ENCODE results near the gene CDPF1. TPM values are rescaled to one million over a fixed set of nuclear protein-coding genes. Genes with fewer than 3 reads are reported as not detected.

CDPF1 gene
- total RNA-seq, 8 experiments from 2014 or later = 5.1 to 10.4 (median 9.6) TPM

DNA sequence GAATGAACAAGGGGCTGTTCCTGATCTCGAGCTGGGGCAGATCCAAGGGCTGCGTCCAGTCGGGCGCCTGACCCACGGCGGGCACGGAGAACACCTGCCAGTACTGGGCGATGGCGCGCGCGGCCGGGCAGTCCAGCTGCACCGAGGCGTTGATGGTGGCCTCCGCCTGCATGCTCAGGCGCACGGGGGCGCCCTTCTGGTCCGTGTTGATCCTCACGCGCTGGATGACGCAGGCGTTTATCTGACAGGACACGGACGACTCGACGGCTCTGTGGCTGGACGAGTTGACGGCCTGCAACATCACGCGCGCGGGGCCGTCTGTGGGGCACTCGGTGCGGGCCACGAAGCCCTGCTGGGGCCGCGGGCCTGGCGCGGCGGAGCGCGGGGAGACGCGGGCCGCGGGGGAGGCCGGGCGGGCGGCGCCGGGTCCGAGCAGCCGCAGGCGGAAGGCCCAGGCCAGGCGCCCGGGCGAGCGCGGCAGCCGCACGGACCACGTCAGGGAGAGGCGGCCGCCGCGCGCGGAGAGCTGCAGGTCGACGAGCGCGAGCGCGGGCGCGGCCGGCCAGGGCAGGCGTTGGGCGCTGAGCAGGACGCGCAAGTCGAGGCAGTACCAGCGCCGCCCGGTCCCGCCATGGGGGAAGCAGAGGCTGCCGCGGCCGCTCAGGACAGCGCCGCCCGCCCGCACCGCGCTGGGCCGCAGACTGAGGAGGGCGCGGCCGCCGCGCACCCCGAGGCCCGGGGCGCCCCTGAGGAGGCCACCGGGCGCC, 12.5 kb upstream of the CDPF1 start:
- peak overlapping the region in 3 of 5 donors; percentile 13 to 17 (median 15) for H3K4me3 ChIP-seq
- in situ Hi-C loops (cut with MboI; ENCODE audit: low pct_unique_long_range_greater_than_20kb in 2 of 9, low sequenced_read_pairs in 9 of 9, unreplicated experiment in 9 of 9) = no loop called here
- no peaks in the 10 kb centered on the region for H3K4me1 ChIP-seq (replicated peaks in 1 of 2)
- H3K27ac ChIP-seq = no peak overlapping the region
- WGBS, 10 experiments = 23 to 50% (median 42%) methylated on average over 1 to 10 of the region's 109 CpGs; no CpG with 5 or more reads in 7 of the 10 experiments
- ATAC-seq (replicated peaks in 6 of 8) = peak in 6 of 8 experiments; percentile 42 to 57 (median 52)

DNA sequence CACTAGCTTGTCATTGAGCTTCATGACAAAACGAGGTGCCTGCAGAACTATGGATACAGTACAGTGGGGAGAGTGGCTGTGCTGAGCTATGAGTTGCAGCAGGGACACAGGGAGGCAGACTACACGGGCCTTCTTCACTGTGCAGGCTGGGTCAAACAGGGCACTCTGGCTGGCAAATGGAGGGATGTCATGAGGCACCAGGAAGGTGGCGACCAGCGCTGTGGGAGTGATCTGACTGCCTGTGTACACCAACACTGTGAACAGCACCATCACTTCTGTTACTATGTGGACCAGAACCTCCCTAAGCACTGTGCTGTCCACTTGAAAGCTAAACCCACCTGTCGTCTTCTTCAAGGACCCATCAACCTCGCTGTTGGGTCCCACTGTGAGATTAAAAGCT, 9.9 kb upstream of the CDPF1 start:
- H3K4me1 ChIP-seq (replicated peaks in 1 of 2) = no peaks in the 10 kb centered on the region
- no peak overlapping the region for H3K4me3 ChIP-seq
- H3K27ac ChIP-seq = no peak overlapping the region
- ATAC-seq (replicated peaks in 6 of 8) = no peak
- 20 to 86% (median 67%) methylated on average over 2 to 6 of the region's 6 CpGs; no CpG with 5 or more reads in 3 of the 10 experiments for WGBS, 10 experiments
- in situ Hi-C loops (cut with MboI; ENCODE audit: low pct_unique_long_range_greater_than_20kb in 2 of 9, low sequenced_read_pairs in 9 of 9, unreplicated experiment in 9 of 9) = no loop called here

DNA sequence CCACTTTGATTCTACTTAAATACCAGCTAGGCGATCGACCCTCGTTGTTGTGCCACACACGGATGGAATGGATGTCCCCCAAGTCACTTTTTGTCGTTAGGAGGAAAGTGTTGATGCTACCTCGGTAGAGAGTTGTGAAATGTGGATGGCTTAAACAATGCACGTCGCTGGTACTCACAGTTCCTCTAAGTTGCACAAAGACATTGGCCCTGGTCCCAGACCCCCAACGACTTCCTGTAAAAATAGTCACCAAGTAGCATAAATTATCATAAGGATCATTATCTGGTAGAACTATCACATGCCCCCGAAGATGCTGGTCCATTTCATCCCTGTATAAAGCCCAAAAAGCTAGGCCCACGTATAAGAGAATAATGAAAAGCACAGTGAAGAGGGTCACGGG, 9.3 kb upstream of the CDPF1 start:
- no peak for ATAC-seq (replicated peaks in 6 of 8)
- in situ Hi-C loops (cut with MboI; ENCODE audit: low pct_unique_long_range_greater_than_20kb in 2 of 9, low sequenced_read_pairs in 9 of 9, unreplicated experiment in 9 of 9) = no loop called here
- Histone ChIP-seq H3K4me1 (replicated peaks in 1 of 2) (no peaks in the 10 kb centered on the region), H3K27ac (no peak overlapping the region), H3K4me3 (no peak overlapping the region)
- WGBS, 10 experiments = 14 to 100% (median 82%) methylated on average over 1 to 11 of the region's 12 CpGs; no CpG with 5 or more reads in 2 of the 10 experiments

DNA sequence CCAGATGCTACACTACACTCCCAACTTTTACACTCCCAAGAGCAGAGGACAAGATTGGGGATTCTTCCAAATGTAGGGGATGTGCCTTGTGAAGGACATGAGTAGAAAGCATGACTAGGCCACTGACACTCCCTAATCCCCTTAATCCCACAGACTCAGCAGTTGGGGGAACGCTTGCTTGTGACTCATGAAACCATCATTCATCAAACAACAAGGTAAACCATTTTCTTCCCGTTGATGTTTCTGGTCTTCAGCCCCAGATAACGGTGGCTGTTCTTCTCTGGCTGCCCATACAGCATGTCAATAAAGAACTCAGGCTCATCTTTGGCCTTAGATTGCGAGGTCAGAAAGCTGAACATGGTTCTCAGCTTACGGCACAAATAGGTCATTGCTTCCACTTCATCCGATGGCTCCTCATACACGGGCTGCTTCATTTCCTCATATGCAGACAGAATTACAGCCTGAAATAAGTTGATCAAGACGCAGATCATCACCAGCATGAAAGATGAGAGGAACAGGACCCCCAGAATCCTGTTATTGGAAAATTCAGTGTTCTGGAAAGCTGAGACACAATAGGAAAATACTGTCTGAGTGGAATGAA, 6.4 kb upstream of the CDPF1 start:
- in situ Hi-C loops (cut with MboI; ENCODE audit: low pct_unique_long_range_greater_than_20kb in 2 of 9, low sequenced_read_pairs in 9 of 9, unreplicated experiment in 9 of 9) = no loop called here
- no peak for ATAC-seq (replicated peaks in 6 of 8)
- Histone ChIP-seq H3K27ac (no peak overlapping the region), H3K4me1 (replicated peaks in 1 of 2) (peaks cover 2 to 3% of the 10 kb centered on the region in 2 donors), H3K4me3 (no peak overlapping the region)
- WGBS, 10 experiments = 40 to 100% (median 77%) methylated on average over 1 to 8 of the region's 8 CpGs

DNA sequence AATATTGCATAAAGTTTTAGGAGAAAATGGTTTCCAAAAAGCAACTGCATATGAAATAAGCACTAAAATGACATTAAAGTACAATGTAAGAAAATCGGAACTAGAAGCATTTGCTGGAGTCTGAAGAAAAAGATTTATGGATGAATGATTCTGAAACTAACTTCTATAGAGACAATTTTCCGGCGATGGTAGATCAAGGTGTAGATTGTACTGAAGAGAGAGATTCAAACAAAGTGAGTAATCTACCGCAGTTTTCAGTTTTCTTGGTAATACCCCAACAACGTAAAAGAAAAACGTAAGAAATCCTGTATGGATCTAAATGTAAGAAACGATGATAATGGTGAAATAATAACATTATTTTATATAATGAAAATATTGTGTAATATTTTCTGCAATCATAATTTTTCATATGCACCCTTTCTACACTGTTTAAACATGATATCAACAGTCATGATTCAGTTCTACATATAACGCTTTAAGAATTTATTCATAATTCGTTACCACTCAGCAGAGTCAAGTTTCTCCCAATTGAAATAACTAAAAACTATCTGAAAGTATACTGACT, 1.8 kb upstream of the CDPF1 start:
- peaks cover 7 to 9% of the 10 kb centered on the region in 2 donors for H3K4me1 ChIP-seq (replicated peaks in 1 of 2)
- 53 to 94% (median 88%) methylated on average over 1 to 9 of the region's 9 CpGs for WGBS, 10 experiments
- no peak overlapping the region for H3K4me3 ChIP-seq
- no peak overlapping the region for H3K27ac ChIP-seq
- in situ Hi-C loops (cut with MboI; ENCODE audit: low pct_unique_long_range_greater_than_20kb in 2 of 9, low sequenced_read_pairs in 9 of 9, unreplicated experiment in 9 of 9) = no loop called here
- no peak for ATAC-seq (replicated peaks in 6 of 8)

DNA sequence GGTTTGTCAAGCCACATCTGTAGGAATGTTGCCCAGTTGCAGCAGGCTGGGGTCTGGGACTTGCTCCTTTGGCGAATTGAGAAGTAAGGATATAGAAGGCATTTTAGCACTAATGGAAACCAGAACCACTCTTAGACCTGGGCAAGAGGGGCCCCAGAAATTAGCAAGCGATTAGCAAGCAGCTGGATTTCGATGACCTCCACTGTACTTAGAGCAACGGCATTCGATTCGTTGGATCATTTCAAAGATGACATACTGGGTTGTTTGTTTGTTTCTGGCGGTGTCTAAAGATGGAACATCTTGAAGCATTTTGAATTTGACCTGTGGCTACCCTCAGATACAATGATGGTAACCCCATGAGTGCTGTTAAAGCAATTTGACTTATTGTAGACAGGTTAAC, 1.2 kb upstream of the CDPF1 start:
- H3K27ac ChIP-seq = no peak overlapping the region
- WGBS, 10 experiments = 0 to 88% (median 34%) methylated on average over 1 to 7 of the region's 7 CpGs; no CpG with 5 or more reads in 1 of the 10 experiments
- in situ Hi-C loops (cut with MboI; ENCODE audit: low pct_unique_long_range_greater_than_20kb in 2 of 9, low sequenced_read_pairs in 9 of 9, unreplicated experiment in 9 of 9) = no loop called here
- H3K4me1 ChIP-seq (replicated peaks in 1 of 2) = peaks cover 7 to 9% of the 10 kb centered on the region in 2 donors
- ATAC-seq (replicated peaks in 6 of 8) = no peak
- H3K4me3 ChIP-seq = peak overlapping the region; percentile 50 to 90 (median 83)

DNA sequence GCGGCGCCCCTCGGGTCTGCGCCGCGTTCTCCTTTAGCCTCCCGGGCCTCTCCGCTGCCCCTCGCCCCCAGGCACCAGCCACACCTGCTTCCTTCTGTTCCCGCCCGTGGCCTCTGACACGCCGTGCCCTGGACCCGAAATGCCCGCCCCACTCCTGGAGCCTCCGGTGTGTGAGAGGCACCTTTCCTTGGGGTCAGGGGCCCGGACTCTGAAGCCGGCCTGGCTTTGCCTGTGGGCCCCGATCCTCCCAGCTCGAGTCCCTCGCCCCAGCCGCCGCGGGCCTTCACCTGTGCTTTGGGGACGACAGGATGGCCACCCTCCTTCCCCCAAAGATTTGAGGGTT, 661 bp upstream of the CDPF1 start:
- peaks cover 7 to 9% of the 10 kb centered on the region in 2 donors for H3K4me1 ChIP-seq (replicated peaks in 1 of 2)
- H3K4me3 ChIP-seq = peak overlapping the region; percentile 50 to 90 (median 83)
- 0 to 60% (median 18%) methylated on average over 2 to 5 of the region's 25 CpGs; no CpG with 5 or more reads in 6 of the 10 experiments for WGBS, 10 experiments
- in situ Hi-C loops (cut with MboI; ENCODE audit: low pct_unique_long_range_greater_than_20kb in 2 of 9, low sequenced_read_pairs in 9 of 9, unreplicated experiment in 9 of 9) = no loop called here
- ATAC-seq (replicated peaks in 6 of 8) = no peak
- peak overlapping the region; percentile 44 to 71 for H3K27ac ChIP-seq

DNA sequence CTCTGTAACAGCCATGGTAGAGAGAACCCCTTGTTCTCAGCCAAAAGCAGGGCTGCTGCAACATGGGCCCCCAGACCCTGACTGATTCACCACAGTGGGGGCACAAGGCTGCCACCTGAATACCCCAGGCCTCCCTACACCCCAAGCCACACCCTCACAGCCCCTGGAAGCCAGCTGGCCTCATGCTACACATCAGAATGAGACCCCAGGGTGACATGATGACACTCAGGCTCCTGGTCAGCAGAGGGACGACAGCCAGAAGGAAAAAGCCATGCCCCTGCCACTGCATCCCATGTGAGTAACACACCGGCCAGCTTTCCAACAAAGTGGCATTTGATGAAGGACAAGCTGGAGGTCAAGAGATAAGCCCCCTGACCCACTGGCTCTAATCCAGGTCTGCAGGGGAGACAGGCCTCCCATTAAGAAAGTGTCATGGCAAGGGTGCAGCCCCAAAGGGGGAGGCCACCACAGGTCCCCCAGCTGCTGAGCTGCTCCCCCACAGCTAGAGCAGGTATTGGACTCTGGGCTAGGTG, 2.6 kb downstream of the CDPF1 start:
- ATAC-seq (replicated peaks in 6 of 8) = no peak
- H3K4me3 ChIP-seq = no peak overlapping the region
- 93% methylated on average over 2 of the region's 2 CpGs; no CpG with 5 or more reads in 9 of the 10 experiments for WGBS, 10 experiments
- H3K4me1 ChIP-seq (replicated peaks in 1 of 2) = peaks cover 7 to 9% of the 10 kb centered on the region in 2 donors
- in situ Hi-C loops (cut with MboI; ENCODE audit: low pct_unique_long_range_greater_than_20kb in 2 of 9, low sequenced_read_pairs in 9 of 9, unreplicated experiment in 9 of 9) = no loop called here
- H3K27ac ChIP-seq = no peak overlapping the region

DNA sequence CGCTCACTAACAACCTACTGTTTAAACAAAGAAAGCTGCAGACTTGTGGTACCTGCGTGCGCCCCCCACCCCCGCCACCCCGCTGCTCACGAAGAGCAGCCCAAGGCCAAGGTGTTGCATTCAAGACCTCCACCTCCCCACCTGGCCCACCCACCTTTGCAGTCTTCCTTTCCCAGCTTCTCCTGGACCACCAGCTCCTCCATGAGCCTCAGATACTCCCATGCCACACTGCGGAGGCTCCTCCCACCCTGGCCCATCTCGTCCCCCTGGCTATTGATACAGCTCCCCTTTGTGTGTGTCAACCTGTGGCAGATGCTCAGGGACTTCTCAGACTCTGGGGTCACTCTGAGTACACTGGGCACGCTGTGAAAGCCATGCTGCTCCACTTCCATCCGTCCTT, 3.9 kb downstream of the CDPF1 start:
- no peak overlapping the region for H3K4me3 ChIP-seq
- H3K27ac ChIP-seq = no peak overlapping the region
- ATAC-seq (replicated peaks in 6 of 8) = no peak
- in situ Hi-C loops (cut with MboI; ENCODE audit: low pct_unique_long_range_greater_than_20kb in 2 of 9, low sequenced_read_pairs in 9 of 9, unreplicated experiment in 9 of 9) = no loop called here
- 80 to 100% (median 90%) methylated on average over 2 to 3 of the region's 10 CpGs; no CpG with 5 or more reads in 6 of the 10 experiments for WGBS, 10 experiments
- peaks cover 8 to 10% of the 10 kb centered on the region in 2 donors for H3K4me1 ChIP-seq (replicated peaks in 1 of 2)

DNA sequence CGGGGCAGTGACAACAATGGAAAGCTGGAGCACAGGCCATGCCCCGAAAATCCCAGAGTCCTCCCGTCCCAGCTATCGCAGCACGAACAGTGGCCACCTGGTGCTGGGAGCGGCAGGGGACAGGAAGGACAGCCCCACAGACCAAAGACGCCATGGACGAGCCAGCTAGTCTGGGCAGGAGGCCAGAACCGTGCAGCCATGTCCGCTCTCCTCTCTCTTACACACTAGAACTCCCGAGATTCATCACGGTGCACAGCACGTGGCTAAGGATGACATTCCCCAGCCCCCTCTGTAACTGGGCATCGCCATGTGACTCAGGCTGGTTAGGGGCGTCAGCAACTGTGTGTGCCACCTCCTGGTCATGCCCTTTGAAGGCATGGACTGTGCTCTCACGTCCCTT, 4.6 kb downstream of the CDPF1 start:
- no peak overlapping the region for H3K4me3 ChIP-seq
- 60 to 100% (median 71%) methylated on average over 1 to 6 of the region's 16 CpGs; no CpG with 5 or more reads in 6 of the 10 experiments for WGBS, 10 experiments
- peaks cover 12 to 17% of the 10 kb centered on the region in 2 donors for H3K4me1 ChIP-seq (replicated peaks in 1 of 2)
- ATAC-seq (replicated peaks in 6 of 8) = peak in 1 of 8 experiments; percentile 6
- no peak overlapping the region for H3K27ac ChIP-seq
- in situ Hi-C loops (cut with MboI; ENCODE audit: low pct_unique_long_range_greater_than_20kb in 2 of 9, low sequenced_read_pairs in 9 of 9, unreplicated experiment in 9 of 9) = no loop called here

DNA sequence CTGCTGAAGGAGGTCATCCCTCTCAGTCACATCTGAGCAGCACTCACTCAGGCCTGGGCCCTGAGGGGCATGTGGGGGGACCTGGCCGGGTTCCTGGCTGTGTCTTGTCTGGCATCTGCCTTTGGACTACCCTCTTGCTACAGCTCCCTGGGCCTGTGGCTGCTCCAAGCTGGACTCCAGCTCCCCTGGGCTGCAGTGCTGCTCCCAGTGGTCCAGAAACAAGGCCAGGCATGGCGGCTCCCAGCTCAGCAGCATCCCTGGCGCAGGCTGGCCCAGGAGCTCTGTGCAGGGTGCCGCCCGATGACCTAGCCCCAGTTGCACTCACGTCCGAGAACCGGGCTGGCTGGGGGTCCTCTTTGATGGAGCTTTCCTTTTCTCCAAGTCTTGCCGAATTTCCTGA, 5.3 kb downstream of the CDPF1 start:
- WGBS, 10 experiments = 90 to 100% (median 96%) methylated on average over 1 to 5 of the region's 9 CpGs; no CpG with 5 or more reads in 6 of the 10 experiments
- Histone ChIP-seq H3K4me1 (replicated peaks in 1 of 2) (peaks cover 12 to 21% of the 10 kb centered on the region in 2 donors), H3K4me3 (no peak overlapping the region), H3K27ac (no peak overlapping the region)
- no peak for ATAC-seq (replicated peaks in 6 of 8)
- in situ Hi-C loops (cut with MboI; ENCODE audit: low pct_unique_long_range_greater_than_20kb in 2 of 9, low sequenced_read_pairs in 9 of 9, unreplicated experiment in 9 of 9) = no loop called here

DNA sequence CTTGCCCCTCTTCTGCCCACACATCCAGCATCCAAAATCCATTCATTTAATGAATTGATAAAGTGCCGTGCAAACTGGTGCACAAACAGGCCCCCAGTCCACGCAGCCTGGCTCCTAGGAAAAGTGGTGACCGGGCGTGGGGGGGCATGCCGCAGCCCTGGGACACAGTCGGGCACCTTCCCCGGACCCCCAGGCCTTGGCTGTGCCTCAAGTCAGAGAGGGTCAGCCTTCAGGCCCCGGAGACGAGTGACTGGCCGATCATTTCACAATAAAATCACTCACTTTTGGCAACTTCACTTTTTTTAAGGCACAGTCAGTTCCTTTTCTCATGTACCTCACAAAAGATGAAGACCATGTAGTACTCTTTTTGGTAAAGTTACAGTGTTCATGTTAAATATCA, 8.0 kb downstream of the CDPF1 start:
- WGBS, 10 experiments = 60 to 100% (median 86%) methylated on average over 1 to 6 of the region's 10 CpGs; no CpG with 5 or more reads in 4 of the 10 experiments
- ATAC-seq (replicated peaks in 6 of 8) = no peak
- in situ Hi-C loops (cut with MboI; ENCODE audit: low pct_unique_long_range_greater_than_20kb in 2 of 9, low sequenced_read_pairs in 9 of 9, unreplicated experiment in 9 of 9) = no loop called here
- no peak overlapping the region for H3K4me3 ChIP-seq
- H3K4me1 ChIP-seq (replicated peaks in 1 of 2) = peaks cover 12 to 17% of the 10 kb centered on the region in 2 donors
- no peak overlapping the region for H3K27ac ChIP-seq

DNA sequence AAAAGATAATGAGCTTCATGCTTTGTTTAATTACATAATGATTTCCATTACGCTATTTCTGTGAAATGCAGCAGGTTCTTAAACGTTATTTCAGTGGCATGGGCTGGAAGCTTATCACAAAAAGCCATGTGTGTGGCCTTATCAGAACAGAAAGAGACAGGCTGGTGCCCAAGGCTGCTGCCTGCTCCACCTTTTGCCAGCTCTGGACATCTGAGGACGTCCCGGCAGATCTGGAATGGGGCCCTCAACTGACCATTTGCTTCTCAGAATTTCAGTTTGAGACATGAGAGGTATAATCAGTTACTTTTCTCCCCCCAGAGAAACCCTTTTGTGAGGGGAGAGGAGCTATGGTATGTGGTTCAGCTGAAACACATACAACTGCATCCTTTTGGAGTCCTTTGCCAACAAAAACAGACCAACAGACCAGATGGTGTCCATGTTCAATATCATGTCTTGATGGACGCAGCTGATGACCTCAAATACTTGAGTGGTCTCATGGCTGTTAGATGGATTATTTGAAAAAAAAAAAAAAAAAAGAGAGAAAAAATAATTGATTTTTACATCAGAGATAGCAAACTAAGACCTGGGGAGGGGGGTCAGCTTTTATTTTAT, 8.6 kb downstream of the CDPF1 start:
- WGBS, 10 experiments = 44 to 90% (median 70%) methylated on average over 1 to 5 of the region's 5 CpGs
- in situ Hi-C loops (cut with MboI; ENCODE audit: low pct_unique_long_range_greater_than_20kb in 2 of 9, low sequenced_read_pairs in 9 of 9, unreplicated experiment in 9 of 9) = no loop called here
- Histone ChIP-seq H3K27ac (no peak overlapping the region), H3K4me3 (no peak overlapping the region), H3K4me1 (replicated peaks in 1 of 2) (peaks cover 12 to 17% of the 10 kb centered on the region in 2 donors)
- no peak for ATAC-seq (replicated peaks in 6 of 8)
